ENCODE measurements around the gene CTXN2. TPM values are rescaled to one million over a fixed set of nuclear protein-coding genes. Genes with fewer than 3 reads are reported as not detected.

CTXN2 gene
- total and polyA plus RNA-seq, 10 of the 15 experiments (the other 5 are each of a cell fraction or from before 2014, with no cell fraction given) = 0.01 to 0.09 TPM; not detected in 8

DNA sequence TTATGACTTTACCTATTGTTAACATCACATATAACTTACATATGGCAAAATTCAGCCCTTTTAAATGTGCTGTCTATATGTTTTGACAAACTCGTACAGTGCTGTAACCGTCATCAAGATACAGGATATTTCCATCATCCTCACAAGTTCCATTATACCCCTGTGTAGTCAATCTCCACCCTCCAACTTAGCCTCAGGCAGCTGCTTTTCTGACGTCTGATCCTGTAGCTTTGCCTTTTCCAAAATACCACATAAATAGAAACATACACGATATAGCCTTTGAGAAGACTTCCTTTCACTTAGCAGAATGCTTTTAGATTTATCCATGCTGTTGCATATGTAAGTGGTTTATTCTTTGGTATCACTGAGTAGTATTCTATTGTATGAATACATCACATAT is 61.7 kb downstream of the CTXN2 start:
- CTCF ChIA-PET = interaction anchor here (1.0 kb wide), 1 partner anchor 532 kb away, joined by 3 read pairs; no protein-coding TSS in a partner anchor

More for the DNA sequence above, 61.7 kb downstream of the CTXN2 start:
- ChIA-PET POLR2A (no interaction called here), RAD21 (ENCODE audit: unreplicated experiment) (no interaction called here), SMC1A (ENCODE audit: uncharacterized antibody, unreplicated experiment) (no interaction called here)
- no peak overlapping the region for H3K4me2 ChIP-seq (ENCODE audit: control insufficient read depth, insufficient read depth)
- H3K9ac ChIP-seq (ENCODE audit: control insufficient read depth, insufficient read depth, low read length) = no peak overlapping the region
- 2% methylated on average over 4 of the region's 4 CpGs for WGBS (ENCODE audit: insufficient coverage, insufficient replicate concordance, low lambda C conversion rate, missing lambda C conversion rate)
- no peaks in the 10 kb centered on the region for H3K4me1 ChIP-seq (ENCODE audit: control insufficient read depth, insufficient read depth, low read length)
- no peak for TF ChIP-seq CREB1 (IDR thresholded peaks at IDR 0.05; ENCODE audit: low read depth)
- TF ChIP-seq SUPT20H (IDR thresholded peaks at IDR 0.05; ENCODE audit: borderline replicate concordance, control insufficient read depth, low read depth, low read length) = no peak
- TF ChIP-seq POU2F2 (IDR thresholded peaks at IDR 0.05; ENCODE audit: borderline replicate concordance, low read depth, low read length) = no peak
- TF ChIP-seq CREM (IDR thresholded peaks at IDR 0.05; ENCODE audit: low read depth) = no peak
- TF ChIP-seq, protein P1, sequence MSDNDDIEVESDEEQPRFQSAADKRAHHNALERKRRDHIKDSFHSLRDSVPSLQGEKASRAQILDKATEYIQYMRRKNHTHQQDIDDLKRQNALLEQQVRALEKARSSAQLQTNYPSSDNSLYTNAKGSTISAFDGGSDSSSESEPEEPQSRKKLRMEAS (IDR thresholded peaks at IDR 0.05; ENCODE audit: low read depth, low read length) = no peak
- TF ChIP-seq IKZF2 (IDR thresholded peaks at IDR 0.05) = no peak
- TF ChIP-seq, protein P2, sequence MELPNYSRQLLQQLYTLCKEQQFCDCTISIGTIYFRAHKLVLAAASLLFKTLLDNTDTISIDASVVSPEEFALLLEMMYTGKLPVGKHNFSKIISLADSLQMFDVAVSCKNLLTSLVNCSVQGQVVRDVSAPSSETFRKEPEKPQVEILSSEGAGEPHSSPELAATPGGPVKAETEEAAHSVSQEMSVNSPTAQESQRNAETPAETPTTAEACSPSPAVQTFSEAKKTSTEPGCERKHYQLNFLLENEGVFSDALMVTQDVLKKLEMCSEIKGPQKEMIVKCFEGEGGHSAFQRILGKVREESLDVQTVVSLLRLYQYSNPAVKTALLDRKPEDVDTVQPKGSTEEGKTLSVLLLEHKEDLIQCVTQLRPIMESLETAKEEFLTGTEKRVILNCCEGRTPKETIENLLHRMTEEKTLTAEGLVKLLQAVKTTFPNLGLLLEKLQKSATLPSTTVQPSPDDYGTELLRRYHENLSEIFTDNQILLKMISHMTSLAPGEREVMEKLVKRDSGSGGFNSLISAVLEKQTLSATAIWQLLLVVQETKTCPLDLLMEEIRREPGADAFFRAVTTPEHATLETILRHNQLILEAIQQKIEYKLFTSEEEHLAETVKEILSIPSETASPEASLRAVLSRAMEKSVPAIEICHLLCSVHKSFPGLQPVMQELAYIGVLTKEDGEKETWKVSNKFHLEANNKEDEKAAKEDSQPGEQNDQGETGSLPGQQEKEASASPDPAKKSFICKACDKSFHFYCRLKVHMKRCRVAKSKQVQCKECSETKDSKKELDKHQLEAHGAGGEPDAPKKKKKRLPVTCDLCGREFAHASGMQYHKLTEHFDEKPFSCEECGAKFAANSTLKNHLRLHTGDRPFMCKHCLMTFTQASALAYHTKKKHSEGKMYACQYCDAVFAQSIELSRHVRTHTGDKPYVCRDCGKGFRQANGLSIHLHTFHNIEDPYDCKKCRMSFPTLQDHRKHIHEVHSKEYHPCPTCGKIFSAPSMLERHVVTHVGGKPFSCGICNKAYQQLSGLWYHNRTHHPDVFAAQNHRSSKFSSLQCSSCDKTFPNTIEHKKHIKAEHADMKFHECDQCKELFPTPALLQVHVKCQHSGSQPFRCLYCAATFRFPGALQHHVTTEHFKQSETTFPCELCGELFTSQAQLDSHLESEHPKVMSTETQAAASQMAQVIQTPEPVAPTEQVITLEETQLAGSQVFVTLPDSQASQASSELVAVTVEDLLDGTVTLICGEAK (IDR thresholded peaks at IDR 0.05; ENCODE audit: borderline replicate concordance) = no peak
- TF ChIP-seq ASH2L (IDR thresholded peaks at IDR 0.05; ENCODE audit: borderline replicate concordance, low read depth) = no peak
- no peak for TF ChIP-seq MEF2A (IDR thresholded peaks at IDR 0.05; ENCODE audit: insufficient read depth, low read depth, low read length)
- TF ChIP-seq SP1 (IDR thresholded peaks at IDR 0.05; ENCODE audit: low read depth, low read length) = no peak
- TF ChIP-seq, protein P3, sequence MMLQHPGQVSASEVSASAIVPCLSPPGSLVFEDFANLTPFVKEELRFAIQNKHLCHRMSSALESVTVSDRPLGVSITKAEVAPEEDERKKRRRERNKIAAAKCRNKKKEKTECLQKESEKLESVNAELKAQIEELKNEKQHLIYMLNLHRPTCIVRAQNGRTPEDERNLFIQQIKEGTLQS (IDR thresholded peaks at IDR 0.05; ENCODE audit: borderline replicate concordance, extremely low read depth, low read depth, low read length) = no peak
- TF ChIP-seq, protein P4, sequence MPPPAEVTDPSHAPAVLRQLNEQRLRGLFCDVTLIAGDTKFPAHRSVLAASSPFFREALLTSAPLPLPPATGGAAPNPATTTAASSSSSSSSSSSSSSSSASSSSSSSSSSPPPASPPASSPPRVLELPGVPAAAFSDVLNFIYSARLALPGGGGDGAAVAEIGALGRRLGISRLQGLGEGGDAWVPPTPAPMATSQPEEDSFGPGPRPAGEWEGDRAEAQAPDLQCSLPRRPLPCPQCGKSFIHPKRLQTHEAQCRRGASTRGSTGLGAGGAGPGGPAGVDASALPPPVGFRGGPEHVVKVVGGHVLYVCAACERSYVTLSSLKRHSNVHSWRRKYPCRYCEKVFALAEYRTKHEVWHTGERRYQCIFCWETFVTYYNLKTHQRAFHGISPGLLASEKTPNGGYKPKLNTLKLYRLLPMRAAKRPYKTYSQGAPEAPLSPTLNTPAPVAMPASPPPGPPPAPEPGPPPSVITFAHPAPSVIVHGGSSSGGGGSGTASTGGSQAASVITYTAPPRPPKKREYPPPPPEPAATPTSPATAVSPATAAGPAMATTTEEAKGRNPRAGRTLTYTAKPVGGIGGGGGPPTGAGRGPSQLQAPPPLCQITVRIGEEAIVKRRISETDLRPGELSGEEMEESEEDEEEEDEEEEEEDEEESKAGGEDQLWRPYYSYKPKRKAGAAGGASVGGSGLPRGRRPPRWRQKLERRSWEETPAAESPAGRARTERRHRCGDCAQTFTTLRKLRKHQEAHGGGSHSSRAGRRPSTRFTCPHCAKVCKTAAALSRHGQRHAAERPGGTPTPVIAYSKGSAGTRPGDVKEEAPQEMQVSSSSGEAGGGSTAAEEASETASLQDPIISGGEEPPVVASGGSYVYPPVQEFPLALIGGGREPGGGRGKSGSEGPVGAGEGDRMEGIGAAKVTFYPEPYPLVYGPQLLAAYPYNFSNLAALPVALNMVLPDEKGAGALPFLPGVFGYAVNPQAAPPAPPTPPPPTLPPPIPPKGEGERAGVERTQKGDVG (CRISPR knock-in tag; IDR thresholded peaks at IDR 0.05) = no peak
- no peak for TF ChIP-seq CBX5 (IDR thresholded peaks at IDR 0.05; ENCODE audit: low read depth)
- TF ChIP-seq EP300 (IDR thresholded peaks at IDR 0.05; ENCODE audit: borderline replicate concordance in 1 of 2, control insufficient read depth in 1 of 2, low read depth in 2 of 2, low read length in 2 of 2) = no peak
- no peak for TF ChIP-seq RB1 (IDR thresholded peaks at IDR 0.05; ENCODE audit: borderline replicate concordance)
- no peak for TF ChIP-seq FOXK2 (IDR thresholded peaks at IDR 0.05)
- TF ChIP-seq CHD1 (IDR thresholded peaks at IDR 0.05; ENCODE audit: low read depth, low read length) = no peak
- in situ Hi-C loops (cut with MboI) (loop anchor here (10.0 to 25.0 kb wide), 2 partner anchors 766 to 1058 kb away; no protein-coding TSS in a partner anchor), intact Hi-C loops (cut with micrococcal nuclease; ENCODE audit: unreplicated experiment) (loop anchor here (2.0 to 5.0 kb wide), 2 partner anchors 140 to 251 kb away; no protein-coding TSS in a partner anchor)
- H3K9me3 ChIP-seq (replicated peaks; ENCODE audit: control insufficient read depth, insufficient read depth, low read length) = no peaks in the 10 kb centered on the region
- FAIRE-seq = no peak
- DNase-seq (ENCODE audit: low read depth, low spot score) = no peak
- H3K79me2 ChIP-seq (ENCODE audit: control insufficient read depth, insufficient read depth, low read length) = no peaks in the 10 kb centered on the region
- H4K20me1 ChIP-seq (ENCODE audit: control insufficient read depth, insufficient read depth) = no peaks in the 10 kb centered on the region
- no peaks in the 10 kb centered on the region; a peak in 1 of 4 replicates for H3K27me3 ChIP-seq (replicated peaks in 1 of 2; ENCODE audit: control insufficient read depth in 2 of 2, insufficient read depth in 2 of 2, low read length in 1 of 2)
- no peak for ATAC-seq
- BruUV-seq (replicated peaks) = no TSS peak
- H3K36me3 ChIP-seq (ENCODE audit: control insufficient read depth in 2 of 2, insufficient read depth in 2 of 2, low read length in 1 of 2) = no peaks in the 10 kb centered on the region
- no peak overlapping the region for H3K4me3 ChIP-seq
- H2AFZ ChIP-seq (ENCODE audit: control insufficient read depth, low read depth, low read length) = no peak overlapping the region
- H3K27ac ChIP-seq (ENCODE audit: control insufficient read depth, insufficient read depth) = no peak overlapping the region
